Liver (tissue), 9 donors: Measurements from ENCODE around the gene TEK. TPM values are rescaled to one million over a fixed set of nuclear protein-coding genes. Genes with fewer than 3 reads are reported as not detected.

ENCODE experiments used
- DNase-seq: peaks from one replicate; pipeline ENCODE4 v3.0.0-alpha.2; 2017; ENCODE audit warnings: low spot score
- H3K27ac ChIP-seq, 2 donors: one replicate each; pipeline ENCODE4 v1.7.0; 2013; ENCODE audit warnings: inconsistent platforms in 2 of 2, low read length in 2 of 2, control low read depth in 1 of 2, low read depth in 1 of 2, mild to moderate bottlenecking in 1 of 2
- H3K27me3 ChIP-seq, 4 donors: one replicate each; pipeline versions ENCODE4 v1.6.1 to v1.7.0; 2013; ENCODE audit warnings: low read length in 3 of 4, inconsistent platforms in 1 of 4, mild to moderate bottlenecking in 1 of 4, moderate library complexity in 1 of 4; ENCODE audit not compliant: control insufficient read depth in 4 of 4, insufficient read depth in 4 of 4
- H3K36me3 ChIP-seq, 4 donors: one replicate each; pipeline versions ENCODE4 v1.6.1 to v1.7.0; 2013; ENCODE audit warnings: low read length in 3 of 4, mild to moderate bottlenecking in 3 of 4, low read depth in 1 of 4, moderate library complexity in 1 of 4; ENCODE audit not compliant: control insufficient read depth in 4 of 4, insufficient read depth in 3 of 4
- H3K4me1 ChIP-seq, 4 donors: one replicate each; pipeline versions ENCODE4 v1.6.1 to v1.7.0; 2013; ENCODE audit warnings: low read length in 3 of 4, mild to moderate bottlenecking in 3 of 4, moderate library complexity in 1 of 4; ENCODE audit not compliant: control insufficient read depth in 4 of 4, insufficient read depth in 4 of 4
- H3K4me3 ChIP-seq, 3 donors: one replicate each; pipeline versions ENCODE4 v1.6.1 to v1.7.0; 2013; ENCODE audit warnings: low read length in 3 of 3, control low read depth in 1 of 3, low read depth in 1 of 3, mild to moderate bottlenecking in 1 of 3
- H3K9ac ChIP-seq, 2 donors: one replicate each; pipeline ENCODE4 v1.7.0; 2013; ENCODE audit warnings: low read length in 2 of 2, mild to moderate bottlenecking in 2 of 2, moderate library complexity in 2 of 2, control low read depth in 1 of 2, low read depth in 1 of 2
- H3K9me3 ChIP-seq, 4 donors: one replicate each; pipeline versions ENCODE4 v1.6.1 to v1.7.0; 2013; ENCODE audit warnings: low read length in 3 of 4; ENCODE audit not compliant: control insufficient read depth in 4 of 4
- EGR1 ChIP-seq, 2 donors: IDR thresholded peaks; 2 replicates each; pipeline ENCODE4 v1.6.1; 2016 to 2018; ENCODE audit warnings: antibody characterized with exemption in 2 of 2, low read depth in 2 of 2
- FOXA1 ChIP-seq: IDR thresholded peaks from 2 replicates; pipeline ENCODE4 v1.6.1; 2016; ENCODE audit warnings: antibody characterized with exemption
- FOXA2 ChIP-seq: IDR thresholded peaks from 2 replicates; pipeline ENCODE4 v1.6.1; 2016; ENCODE audit warnings: antibody characterized with exemption
- GABPA ChIP-seq, 2 donors: IDR thresholded peaks in 1 of 2; conservative IDR thresholded peaks in 1 of 2; 2 replicates each; pipeline ENCODE4 v1.6.1; 2016; ENCODE audit warnings: antibody characterized with exemption in 2 of 2, mild to moderate bottlenecking in 1 of 2, moderate library complexity in 1 of 2
- HNF4A ChIP-seq, 2 donors: conservative IDR thresholded peaks; 2 replicates each; pipeline ENCODE4 v1.6.1; 2016; ENCODE audit warnings: antibody characterized with exemption in 2 of 2, mild to moderate bottlenecking in 2 of 2
- HNF4G ChIP-seq: IDR thresholded peaks from 2 replicates; pipeline ENCODE4 v1.6.1; 2016; ENCODE audit warnings: antibody characterized with exemption
- JUND ChIP-seq, 2 donors: IDR thresholded peaks; 2 replicates each; pipeline ENCODE4 v1.6.1; 2016; ENCODE audit warnings: antibody characterized with exemption in 2 of 2
- NR2F2 ChIP-seq: IDR thresholded peaks from 2 replicates; pipeline ENCODE4 v1.6.1; 2016; ENCODE audit warnings: antibody characterized with exemption
- RAD21 ChIP-seq, 2 donors: IDR thresholded peaks; 2 replicates each; pipeline ENCODE4 v1.6.1; 2016; ENCODE audit warnings: antibody characterized with exemption in 2 of 2, mild to moderate bottlenecking in 2 of 2
- RXRA ChIP-seq, 2 donors: IDR thresholded peaks; 2 replicates each; pipeline ENCODE4 v1.6.1; 2017 to 2018; ENCODE audit warnings: antibody characterized with exemption in 2 of 2, mild to moderate bottlenecking in 1 of 2
- SP1 ChIP-seq: IDR thresholded peaks from 2 replicates; pipeline ENCODE4 v1.6.1; 2018; ENCODE audit warnings: antibody characterized with exemption, mild to moderate bottlenecking
- TAF1 ChIP-seq: conservative IDR thresholded peaks from 2 replicates; pipeline ENCODE4 v1.6.1; 2016; ENCODE audit warnings: antibody characterized with exemption, mild to moderate bottlenecking
- YY1 ChIP-seq: IDR thresholded peaks from 2 replicates; pipeline ENCODE4 v1.6.1; 2016; ENCODE audit warnings: antibody characterized with exemption, mild to moderate bottlenecking
- WGBS: extraction: QIAGEN DNeasy Blood & Tissue Kit; methylation state at CpG from one replicate; pipeline ENCODE4 v1.1.7; 2013; 5-methylcytosine and 5-hydroxymethylcytosine counted together
- polyA plus RNA-seq, 2 donors: library from polyadenylated mRNA; stranded (reverse) in 1 of 2; unstranded in 1 of 2; fragments of 200-250 nt in 1 of 2; fragments of >200 nt in 1 of 2; fragmentation: Nextera tagmentation in 1 of 2; extraction: Ambion mirVana in 1 of 2; gene quantifications; one replicate each; pipeline versions ENCODE4 v1.2.1 to v1.2.3, GENCODE V29; 2013 to 2015
- total RNA-seq, 2 donors: library from RNA; depleted of rRNA; stranded (reverse); fragments of >200 nt; gene quantifications; one replicate each; pipeline ENCODE4 v1.2.3, GENCODE V29; 2014
- TF ChIP-seq, protein P1 (sequence below): IDR thresholded peaks from 2 replicates; pipeline ENCODE4 v1.6.1; 2016; ENCODE audit warnings: antibody characterized with exemption
- TF ChIP-seq, protein P2 (sequence below): IDR thresholded peaks from 2 replicates; pipeline ENCODE4 v1.6.1; 2016; ENCODE audit warnings: antibody characterized with exemption, mild to moderate bottlenecking
- TF ChIP-seq, protein P3 (sequence below): fragments of 150-350 bp; IDR thresholded peaks from 2 replicates; pipeline ENCODE4 v1.5.1; 2017; ENCODE audit warnings: improper control_type of control experiment, low read depth, low read length; ENCODE audit not compliant: missing input control
- TF ChIP-seq, protein P4 (sequence below): IDR thresholded peaks from 2 replicates; pipeline ENCODE4 v1.6.1; 2016; ENCODE audit warnings: antibody characterized with exemption
- donor health status: healthy.
- donor health status: healthy.
- donor health status: healthy.
- donor health status: healthy.
- donor health status: healthy.

The TEK gene
- total and polyA plus RNA-seq, 4 donors, result 2.9 to 13.8 (median 8.4) TPM

DNA sequence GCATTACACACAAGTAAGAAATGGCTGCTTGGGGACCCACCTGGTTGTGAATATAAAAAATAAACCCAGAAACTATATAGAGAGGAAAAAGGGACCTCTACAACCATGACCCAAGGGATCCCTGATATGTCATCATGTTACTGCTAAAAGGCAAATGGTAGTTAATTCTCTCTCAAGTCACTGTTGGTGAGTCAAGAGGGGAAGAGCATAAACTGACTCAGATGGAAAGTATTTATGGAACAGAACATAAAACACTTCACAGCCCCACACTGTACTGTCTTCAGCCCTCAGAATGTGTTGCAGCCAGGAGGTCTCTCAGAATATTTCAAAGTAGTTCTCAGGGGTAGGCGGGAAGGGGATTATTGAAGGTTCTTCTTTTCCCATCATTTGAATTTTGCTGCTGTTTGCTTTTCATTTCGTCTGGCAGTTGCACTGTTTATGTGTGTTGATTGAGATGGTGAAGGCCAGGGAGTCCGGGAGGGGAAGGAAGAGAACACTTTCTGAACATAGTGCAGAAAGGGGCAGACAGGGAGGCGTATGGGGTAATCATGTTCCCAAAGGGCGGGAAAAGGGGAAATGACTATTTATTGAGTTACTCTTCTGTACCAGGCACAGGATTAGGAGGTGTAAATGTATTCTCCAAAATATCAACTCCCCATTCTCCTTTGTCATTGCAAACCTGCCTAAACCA lies 85.5 kb downstream of the TEK start:
- H3K4me3 ChIP-seq, result no peak overlapping the region
- 64% methylated on average over 5 of the region's 5 CpGs for WGBS
- no peak overlapping the region for H3K27ac ChIP-seq
- H3K9me3 ChIP-seq, result no peaks in the 10 kb centered on the region
- no peaks in the 10 kb centered on the region for H3K4me1 ChIP-seq
- H3K27me3 ChIP-seq, result no peaks in the 10 kb centered on the region
- H3K36me3 ChIP-seq, result no peaks in the 10 kb centered on the region
- TF ChIP-seq FOXA1 (no peak), RAD21 (IDR thresholded peaks at IDR 0.05) (no peak), EGR1 (IDR thresholded peaks at IDR 0.05; ENCODE audit: low read depth in 2 of 2) (no peak), YY1 (no peak), NR2F2 (no peak), HNF4G (no peak), SP1 (no peak), GABPA (IDR thresholded peaks at IDR 0.05 in 1 of 2, conservative IDR thresholded peaks at IDR 0.05 in 1 of 2) (no peak), RXRA (IDR thresholded peaks at IDR 0.05) (no peak), TAF1 (no peak), HNF4A (conservative IDR thresholded peaks at IDR 0.05) (no peak), JUND (IDR thresholded peaks at IDR 0.05) (no peak), FOXA2 (no peak)
- TF ChIP-seq, protein P1, sequence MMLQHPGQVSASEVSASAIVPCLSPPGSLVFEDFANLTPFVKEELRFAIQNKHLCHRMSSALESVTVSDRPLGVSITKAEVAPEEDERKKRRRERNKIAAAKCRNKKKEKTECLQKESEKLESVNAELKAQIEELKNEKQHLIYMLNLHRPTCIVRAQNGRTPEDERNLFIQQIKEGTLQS, result no peak
- TF ChIP-seq, protein P2, sequence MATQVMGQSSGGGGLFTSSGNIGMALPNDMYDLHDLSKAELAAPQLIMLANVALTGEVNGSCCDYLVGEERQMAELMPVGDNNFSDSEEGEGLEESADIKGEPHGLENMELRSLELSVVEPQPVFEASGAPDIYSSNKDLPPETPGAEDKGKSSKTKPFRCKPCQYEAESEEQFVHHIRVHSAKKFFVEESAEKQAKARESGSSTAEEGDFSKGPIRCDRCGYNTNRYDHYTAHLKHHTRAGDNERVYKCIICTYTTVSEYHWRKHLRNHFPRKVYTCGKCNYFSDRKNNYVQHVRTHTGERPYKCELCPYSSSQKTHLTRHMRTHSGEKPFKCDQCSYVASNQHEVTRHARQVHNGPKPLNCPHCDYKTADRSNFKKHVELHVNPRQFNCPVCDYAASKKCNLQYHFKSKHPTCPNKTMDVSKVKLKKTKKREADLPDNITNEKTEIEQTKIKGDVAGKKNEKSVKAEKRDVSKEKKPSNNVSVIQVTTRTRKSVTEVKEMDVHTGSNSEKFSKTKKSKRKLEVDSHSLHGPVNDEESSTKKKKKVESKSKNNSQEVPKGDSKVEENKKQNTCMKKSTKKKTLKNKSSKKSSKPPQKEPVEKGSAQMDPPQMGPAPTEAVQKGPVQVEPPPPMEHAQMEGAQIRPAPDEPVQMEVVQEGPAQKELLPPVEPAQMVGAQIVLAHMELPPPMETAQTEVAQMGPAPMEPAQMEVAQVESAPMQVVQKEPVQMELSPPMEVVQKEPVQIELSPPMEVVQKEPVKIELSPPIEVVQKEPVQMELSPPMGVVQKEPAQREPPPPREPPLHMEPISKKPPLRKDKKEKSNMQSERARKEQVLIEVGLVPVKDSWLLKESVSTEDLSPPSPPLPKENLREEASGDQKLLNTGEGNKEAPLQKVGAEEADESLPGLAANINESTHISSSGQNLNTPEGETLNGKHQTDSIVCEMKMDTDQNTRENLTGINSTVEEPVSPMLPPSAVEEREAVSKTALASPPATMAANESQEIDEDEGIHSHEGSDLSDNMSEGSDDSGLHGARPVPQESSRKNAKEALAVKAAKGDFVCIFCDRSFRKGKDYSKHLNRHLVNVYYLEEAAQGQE, result no peak
- TF ChIP-seq, protein P3, sequence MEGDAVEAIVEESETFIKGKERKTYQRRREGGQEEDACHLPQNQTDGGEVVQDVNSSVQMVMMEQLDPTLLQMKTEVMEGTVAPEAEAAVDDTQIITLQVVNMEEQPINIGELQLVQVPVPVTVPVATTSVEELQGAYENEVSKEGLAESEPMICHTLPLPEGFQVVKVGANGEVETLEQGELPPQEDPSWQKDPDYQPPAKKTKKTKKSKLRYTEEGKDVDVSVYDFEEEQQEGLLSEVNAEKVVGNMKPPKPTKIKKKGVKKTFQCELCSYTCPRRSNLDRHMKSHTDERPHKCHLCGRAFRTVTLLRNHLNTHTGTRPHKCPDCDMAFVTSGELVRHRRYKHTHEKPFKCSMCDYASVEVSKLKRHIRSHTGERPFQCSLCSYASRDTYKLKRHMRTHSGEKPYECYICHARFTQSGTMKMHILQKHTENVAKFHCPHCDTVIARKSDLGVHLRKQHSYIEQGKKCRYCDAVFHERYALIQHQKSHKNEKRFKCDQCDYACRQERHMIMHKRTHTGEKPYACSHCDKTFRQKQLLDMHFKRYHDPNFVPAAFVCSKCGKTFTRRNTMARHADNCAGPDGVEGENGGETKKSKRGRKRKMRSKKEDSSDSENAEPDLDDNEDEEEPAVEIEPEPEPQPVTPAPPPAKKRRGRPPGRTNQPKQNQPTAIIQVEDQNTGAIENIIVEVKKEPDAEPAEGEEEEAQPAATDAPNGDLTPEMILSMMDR, result no peak
- TF ChIP-seq, protein P4, sequence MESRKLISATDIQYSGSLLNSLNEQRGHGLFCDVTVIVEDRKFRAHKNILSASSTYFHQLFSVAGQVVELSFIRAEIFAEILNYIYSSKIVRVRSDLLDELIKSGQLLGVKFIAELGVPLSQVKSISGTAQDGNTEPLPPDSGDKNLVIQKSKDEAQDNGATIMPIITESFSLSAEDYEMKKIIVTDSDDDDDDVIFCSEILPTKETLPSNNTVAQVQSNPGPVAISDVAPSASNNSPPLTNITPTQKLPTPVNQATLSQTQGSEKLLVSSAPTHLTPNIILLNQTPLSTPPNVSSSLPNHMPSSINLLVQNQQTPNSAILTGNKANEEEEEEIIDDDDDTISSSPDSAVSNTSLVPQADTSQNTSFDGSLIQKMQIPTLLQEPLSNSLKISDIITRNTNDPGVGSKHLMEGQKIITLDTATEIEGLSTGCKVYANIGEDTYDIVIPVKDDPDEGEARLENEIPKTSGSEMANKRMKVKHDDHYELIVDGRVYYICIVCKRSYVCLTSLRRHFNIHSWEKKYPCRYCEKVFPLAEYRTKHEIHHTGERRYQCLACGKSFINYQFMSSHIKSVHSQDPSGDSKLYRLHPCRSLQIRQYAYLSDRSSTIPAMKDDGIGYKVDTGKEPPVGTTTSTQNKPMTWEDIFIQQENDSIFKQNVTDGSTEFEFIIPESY, result no peak
- H3K9ac ChIP-seq, result no peak overlapping the region
- DNase-seq, result no peak
